GDM1 (cell line): ENCODE measurements around the gene B3GNT8.
"Not testable (repeated sequence)": the region's sequence is repeated elsewhere in the genome, so short reads cannot be mapped to it uniquely, and the experiment has no call there.

Experiments
- DNase-seq: peaks from one replicate; lab custom pipeline; 2025; lab: John Stamatoyannopoulos, UW

The B3GNT8 gene

DNA sequence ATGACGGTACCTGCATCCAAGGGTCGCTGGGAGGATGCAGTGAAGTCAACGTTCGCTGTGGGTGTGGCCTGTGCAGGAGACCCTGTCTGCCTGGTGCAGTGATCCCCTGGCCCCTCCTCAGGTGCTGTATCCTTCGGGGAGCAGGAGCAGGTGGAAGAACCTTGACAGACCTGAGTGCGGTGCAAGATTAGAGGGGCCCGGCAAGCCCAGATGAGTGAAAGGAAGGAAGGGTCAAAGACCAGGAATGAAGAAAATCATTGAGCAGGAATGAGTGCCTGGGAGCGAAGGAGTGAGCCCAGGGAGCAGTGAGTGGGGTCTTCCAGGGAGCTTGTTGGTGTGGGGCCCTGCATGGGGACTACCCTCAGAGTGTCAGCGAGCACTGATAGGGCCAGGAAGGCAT is 12.7 kb downstream of the B3GNT8 start:
- no peak for DNase-seq

DNA sequence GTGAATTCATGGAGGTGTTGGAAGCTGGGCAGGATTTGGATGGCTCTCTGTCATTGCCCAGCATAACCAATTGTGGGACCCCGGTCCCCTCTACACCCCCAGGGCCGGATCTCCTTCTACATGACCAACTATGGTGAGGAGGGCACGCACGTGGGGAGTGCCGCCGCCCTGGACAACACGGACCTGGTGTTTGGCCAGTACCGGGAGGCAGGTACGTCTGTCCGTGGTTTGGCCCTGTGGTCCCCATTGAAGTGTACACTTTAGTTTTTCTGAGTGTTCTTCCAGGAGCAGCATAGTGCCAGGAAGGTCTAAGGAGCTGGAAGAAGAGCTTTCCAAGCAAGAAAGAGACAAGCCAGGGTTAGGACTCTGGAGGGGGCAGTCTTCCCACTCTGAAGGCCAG is 13.2 kb downstream of the B3GNT8 start:
- DNase-seq: no peak

DNA sequence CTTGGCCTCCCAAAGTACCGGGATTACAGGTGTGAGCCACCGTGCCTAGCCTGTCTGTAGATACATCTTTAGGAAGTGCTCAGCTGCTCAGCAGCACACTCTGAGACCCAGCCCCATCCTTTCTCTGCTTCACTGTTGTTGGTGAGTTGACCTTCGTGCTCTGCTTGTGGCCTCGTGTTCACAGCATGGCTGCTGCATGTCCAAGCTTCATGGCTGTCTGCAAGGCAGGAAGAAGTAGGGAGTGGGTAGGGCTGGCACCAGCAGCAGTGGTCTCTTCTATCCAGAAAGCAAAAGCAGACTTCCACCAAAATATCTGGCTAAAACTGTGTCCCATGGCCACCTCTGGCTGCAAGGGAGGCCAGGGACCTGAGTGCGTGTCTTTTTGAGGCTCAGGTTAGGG is 14.2 kb downstream of the B3GNT8 start:
- no peak for DNase-seq

DNA sequence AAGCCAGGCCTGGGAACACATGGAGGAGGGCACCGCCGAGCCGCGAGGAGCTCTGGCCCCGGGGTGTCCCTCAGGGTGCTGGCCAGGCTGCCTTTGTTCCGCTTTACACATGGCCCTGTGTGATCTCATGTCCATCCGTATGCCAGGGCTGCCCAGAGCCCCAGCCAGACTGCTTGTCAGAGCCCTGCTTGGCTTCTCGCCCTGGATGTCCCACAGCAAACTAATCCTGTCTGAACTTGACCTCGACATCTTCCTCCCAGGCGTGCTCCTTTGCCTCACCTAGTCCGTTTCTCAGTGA is 15.3 kb downstream of the B3GNT8 start:
- DNase-seq: no peak

DNA sequence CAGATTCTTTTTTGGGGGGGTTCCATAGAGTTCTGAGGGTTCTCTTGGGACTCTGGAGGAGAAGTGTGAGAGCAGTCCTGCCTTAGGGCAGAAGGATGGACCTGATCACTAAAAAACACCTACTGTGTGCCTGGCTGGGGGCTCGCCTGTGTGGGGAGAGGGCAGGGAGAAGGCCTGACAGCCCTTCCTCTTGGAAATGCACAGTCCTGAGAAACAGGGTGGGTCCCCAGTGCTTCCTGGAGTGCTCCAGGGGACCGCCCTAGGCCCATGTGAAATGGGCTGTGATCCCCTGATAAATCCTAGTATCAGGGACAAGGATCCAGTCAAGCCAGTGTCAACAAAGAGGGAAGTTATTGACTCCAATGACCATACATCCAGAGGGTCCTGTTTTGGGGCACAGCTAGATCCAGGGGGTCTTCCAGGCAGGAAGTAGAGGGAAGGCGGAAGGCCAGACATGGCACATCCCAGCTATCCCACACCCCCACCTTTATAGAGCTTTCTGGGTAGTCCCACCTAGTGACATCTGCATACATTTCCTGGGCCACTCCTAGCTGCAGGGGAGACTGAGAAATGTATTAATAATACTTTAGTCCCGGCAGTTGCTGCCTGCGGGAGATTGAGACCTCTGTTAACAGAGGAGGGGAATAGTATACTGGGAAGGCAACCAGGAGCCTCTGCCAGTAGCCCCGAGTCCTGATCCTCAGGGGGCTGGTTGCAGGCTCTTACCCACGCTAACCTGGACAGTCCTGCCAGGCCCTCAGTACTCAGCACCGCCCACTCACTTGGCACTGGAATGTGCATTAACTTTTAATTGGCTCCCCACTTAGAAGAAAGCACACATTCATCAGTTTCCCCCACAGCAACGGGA is 15.8 kb downstream of the B3GNT8 start:
- no peak for DNase-seq

DNA sequence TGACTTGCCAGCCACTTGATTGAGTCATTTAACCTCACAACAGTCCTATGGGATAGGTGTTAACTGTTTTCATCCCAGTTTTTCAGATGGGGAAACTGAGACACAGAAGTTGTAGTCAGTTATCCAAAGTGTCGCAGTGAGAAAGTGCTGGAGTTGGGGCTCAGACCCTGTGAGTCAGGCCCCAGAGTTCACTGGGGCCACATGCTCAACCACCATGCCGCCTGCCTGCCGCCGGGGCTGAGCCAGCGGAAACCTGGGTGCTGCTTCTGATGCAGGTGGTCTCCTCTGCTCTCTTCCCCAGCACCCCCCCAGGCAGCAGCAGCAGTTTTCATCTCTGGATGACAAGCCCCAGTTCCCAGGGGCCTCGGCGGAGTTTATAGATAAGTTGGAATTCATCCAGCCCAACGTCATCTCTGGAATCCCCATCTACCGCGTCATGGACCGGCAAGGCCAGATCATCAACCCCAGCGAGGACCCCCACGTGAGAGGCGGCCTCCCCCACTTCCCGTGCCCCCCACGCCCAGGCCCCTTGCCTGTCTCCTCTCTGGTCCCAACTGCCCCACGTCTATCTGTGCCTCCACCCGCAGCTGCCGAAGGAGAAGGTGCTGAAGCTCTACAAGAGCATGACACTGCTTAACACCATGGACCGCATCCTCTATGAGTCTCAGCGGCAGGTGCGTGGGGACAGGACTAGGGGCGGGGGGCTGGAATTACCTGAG is 16.7 kb downstream of the B3GNT8 start:
- no peak for DNase-seq

DNA sequence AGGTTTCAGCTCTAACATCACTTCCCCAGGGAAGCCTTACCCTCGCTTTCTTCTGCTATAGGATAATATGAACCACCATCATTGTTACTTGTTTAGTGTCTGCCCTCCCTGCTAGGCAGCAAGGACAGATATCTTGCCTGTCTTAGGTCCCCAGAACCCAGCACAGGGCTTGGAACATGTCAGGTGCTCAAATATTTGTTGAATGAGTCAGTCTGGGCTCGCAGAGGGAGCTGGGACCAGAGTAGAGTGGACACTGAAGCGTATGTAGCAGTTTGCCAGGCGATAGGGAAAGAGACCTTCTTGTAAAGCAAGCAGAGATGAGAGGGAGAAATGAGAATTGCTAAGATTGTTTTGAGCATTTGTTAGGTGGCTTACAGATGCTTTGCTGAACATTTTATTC is 17.9 kb downstream of the B3GNT8 start:
- no peak for DNase-seq

DNA sequence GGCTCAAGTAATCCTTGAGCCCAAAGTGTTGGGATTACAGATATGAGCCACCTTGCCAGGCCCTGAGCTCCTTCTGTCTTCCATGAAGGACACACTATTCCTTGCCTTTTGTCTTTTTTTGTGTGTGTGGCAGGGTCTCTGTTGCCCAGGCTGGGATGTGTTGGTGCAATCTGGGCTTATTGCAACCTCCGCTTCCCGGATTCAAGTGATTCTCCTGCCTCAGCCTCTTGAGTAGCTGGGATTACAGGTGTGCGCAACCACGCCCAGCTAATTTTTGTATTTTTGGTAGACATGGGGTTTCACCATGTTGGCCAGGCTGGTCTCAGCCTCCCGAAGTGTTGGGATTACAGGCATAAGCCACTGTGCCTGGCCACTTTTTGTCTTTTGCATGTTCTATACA is 18.3 kb downstream of the B3GNT8 start:
- DNase-seq: not testable (repeated sequence)

DNA sequence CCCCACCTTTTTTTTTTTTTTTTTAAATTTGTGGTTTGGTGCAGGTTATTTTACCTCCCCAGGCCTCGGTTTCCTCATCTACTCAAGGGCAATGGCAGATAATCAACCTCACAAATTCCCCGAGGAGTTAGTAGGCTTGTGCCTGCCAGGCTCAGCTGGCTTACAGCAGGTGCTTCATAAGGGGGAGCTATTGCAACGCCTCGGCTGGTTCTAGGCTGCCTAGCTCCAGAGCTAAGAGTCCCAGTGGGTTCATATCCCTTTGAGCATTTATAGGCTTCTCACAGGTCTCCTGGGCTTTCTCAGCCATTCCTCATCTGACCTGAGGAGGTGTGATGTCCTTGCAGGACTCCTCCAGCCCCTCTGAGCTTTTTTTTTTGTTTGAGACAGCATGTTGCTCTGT is 18.9 kb downstream of the B3GNT8 start:
- no peak for DNase-seq

DNA sequence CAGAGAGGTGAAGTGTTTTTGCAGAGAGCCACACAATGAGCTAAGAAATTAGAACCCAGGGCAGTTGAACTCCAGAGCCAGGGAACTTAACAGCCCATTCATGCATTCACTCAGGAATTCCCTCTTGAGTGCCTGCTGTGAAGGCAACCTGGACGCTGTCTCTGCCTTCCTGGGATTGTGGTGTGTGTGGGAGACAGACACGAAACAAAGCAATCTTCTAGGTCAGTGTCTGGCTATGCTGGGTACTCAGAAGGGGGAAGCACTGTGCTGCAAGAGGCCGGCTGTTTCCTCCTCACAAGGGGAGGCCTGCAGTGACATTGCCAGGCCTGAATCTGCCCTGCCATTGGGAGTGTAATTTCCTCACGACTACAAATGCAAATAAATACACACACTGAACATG is 19.9 kb downstream of the B3GNT8 start:
- peak; percentile 50 for DNase-seq

DNA sequence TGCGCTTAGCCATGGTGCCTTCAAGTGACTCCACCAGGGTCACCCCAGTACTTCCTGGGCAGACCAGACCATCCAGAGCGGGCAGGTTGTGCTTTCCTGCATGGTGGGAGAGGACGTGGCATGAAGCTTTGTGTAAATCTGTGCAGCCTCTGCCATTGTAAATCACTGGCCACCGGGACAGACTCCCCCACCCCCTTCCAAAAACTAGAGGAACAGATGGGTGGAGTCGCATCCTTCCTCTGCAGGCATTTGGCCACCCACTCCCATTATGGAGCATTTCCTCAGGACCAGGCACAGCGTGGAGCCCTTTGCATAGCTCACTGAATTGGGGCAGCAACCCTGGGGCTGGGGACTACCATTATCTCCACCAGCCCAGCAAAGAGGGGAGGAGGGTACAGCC is 21.4 kb downstream of the B3GNT8 start:
- DNase-seq: no peak

DNA sequence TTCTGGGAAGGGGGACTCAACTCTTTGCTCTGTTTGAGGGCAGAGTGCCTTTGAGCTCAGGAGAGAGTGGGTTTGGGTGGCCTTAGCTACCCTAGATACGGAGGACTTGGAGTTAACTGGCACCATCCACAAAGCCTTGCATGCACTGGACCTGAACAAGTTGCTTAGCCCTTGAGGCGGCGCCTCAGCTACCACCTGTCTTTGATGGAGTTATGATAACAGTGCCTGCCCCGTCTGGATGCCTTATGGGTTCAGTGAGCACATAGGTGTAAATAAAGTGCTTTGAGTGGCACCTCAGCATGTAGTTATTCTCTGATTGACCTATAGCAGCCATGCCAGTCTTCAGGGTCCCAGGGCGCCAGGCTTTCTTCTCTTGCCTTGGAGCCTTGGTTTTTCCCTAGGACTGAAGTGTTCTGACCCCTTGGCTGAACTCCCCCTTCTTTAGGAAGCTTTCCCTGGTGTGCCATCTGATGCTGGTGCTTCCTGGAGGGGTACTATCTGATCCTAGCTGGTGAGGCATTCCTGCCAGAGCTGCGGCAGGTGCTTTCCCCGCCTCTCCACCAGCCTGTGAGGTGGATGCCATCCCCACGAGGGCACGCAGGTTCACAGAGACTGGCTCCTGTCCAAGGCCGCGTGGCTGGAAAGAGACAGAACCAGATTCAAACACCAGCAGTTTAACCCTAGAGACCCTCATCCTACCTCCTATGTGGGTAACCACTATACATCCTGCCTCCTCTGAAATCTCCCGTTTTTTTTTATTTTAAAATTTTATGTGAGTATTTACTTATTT is 23.8 kb downstream of the B3GNT8 start:
- DNase-seq: no peak

DNA sequence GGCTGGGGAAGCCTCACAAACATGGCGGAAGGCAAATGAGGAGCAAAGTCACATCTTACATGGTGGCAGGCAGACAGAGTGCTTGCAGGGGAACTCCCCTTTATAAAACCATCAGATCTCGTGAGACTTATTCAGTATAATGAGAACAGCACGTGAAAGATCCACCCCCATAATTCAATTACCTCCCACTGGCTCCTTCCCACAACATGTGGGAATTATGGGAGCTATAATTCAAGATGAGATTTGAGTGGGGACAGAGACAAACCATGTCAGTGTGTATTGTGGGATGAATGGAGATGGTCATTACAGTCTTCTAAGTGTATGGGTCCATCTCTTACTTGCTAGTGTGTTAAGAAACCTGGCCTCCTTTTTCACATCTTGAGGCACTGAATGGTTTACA is 25.2 kb downstream of the B3GNT8 start:
- DNase-seq: no peak

DNA sequence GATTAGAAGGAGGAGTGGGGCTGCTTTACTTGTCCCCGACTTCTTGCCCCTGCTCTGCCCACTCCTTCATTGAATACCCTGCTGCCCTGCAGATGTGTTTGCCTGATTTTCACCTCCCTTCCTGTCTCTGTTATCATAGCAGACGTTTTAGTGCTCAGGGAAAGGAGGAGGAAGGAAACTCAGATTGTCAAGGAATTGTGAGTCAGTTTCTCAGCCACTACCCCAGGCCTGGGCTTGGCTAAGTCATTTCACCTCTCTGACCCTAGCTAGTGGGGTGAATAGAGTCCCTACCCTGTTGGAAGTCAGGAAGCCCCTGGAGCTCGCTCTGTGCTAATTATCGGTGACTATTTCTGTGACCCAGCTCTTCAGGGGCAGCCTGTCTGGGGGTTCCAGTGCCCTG is 25.7 kb downstream of the B3GNT8 start:
- DNase-seq: no peak

DNA sequence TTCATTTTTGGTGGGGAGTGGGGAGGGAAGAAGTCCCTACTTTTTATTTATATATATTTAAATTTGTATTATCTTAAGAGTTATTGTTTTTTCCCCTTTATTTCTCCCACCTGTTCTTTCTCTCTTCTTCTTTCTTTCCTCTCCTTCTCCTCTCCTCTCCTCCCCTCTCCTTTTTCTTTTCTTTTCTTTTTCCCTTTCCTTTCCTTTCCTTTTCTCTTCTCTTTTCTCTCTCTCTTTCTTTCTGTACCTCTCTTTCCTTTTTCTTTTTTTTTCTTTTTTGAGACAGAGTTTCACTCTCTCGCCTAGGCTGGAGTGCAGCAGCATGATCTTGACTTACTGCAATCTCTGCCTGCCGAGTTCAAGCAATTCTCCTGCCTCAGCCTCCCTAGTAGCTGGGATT is 27.6 kb downstream of the B3GNT8 start:
- no peak for DNase-seq

DNA sequence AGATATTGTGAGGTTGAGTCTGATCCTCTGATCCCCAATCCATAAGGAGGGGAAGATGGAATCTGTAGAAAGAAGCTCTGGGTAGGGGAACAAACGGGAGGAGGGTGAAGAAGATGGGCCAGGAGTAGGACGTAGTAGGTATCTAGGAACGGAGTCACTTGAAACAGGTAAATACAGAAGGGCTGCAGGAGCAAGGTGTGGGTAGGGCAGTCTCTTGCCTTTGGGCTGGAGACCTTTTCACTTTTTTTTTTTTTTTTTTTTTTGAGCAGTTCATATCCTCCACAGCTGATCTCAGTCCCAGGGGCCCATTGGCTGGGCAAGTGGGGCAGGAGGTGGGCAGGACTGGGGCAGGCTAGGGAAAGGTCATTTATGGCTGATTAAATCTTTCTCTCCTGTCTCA is 28.1 kb downstream of the B3GNT8 start:
- no peak for DNase-seq

DNA sequence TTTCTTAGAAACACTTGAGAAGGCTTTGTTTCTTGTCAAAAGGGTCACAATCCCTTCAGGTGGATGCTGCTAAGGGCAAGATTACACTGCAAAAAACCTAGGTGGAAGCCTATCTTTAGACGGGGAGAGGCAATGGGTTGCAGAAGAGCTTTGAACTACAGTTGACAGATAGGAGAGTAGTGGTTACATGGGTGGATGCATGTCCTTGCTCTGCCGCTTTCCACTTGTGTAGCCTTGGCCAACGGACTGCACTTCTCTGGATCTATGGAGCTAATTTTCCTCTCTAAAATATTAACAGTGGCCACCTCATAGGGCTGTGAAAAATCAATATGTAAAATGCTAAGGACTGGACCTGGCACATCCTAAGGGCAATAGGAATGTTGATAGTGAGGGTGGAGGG is 28.6 kb downstream of the B3GNT8 start:
- no peak for DNase-seq

DNA sequence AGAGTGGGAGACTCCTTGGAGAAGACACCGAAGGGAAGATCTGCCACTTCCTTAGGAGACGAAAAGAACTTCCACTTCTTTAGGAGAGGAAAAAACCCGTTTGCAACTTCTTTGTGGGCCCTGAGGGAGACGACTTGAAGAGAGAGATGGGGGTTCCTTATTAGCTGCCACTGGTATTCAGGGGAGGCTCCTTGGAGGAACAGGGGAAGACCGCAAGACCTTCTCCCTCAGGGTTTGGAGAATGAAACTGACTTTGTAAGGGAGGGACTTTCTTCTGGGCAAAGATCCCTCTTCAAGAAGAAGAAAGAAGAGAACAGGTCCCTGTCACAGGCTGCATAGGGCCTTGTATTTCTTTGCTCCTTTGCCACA is 29.1 kb downstream of the B3GNT8 start:
- DNase-seq: no peak

DNA sequence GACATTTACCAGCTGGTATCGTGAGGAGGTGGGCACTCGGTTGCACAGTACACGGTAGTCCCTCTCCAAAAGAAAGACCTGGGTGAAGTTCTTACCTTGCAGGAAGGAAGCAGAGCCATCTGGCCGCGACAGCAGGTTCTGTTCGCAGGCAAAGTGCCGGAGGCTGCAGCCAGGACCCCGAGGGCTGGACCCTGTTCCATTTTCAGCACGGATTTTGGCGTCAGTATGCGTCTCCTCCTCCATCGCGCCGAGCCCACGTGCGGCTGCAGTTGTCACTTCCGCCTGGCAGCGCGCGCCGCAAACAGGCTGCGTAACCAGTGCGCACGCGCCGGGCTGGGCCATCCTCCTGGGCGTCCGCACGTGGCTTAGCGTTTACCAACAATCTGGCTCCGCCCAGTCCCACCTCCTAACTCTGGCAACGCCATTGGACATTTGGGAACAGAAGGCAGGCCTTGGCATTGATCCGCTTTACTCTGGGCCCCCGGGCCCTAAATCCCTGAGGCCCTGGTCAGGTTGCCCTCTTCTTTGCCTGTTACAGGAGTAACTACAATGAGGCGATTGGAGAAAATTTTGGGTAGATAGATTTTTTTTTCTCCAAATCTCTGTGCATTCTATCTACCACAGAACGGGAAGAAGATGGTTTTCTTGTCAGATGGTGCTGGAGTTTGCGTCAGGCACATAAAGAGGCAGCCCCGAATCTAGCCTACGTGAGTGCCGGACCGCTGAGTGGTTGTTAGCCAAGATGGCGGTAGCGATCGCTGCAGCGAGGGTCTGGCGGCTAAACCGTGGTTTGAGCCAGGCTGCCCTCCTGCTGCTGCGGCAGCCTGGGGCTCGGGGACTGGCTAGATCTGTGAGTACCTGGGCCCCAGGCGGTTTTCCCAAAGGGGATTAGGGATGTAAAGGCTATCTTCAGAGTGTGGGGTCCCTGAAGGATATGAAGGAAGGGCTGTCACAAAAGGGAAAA is 29.8 kb downstream of the B3GNT8 start, which contains the start of the genes BCKDHA and EXOSC5:
TSS of gene BCKDHA (plus strand) at position 733 of the 964 bp plus-strand sequence. CDS start at position 743, 10 bp downstream.
TSS of gene EXOSC5 (minus strand) at position 274 of the 964 bp plus-strand sequence. CDS start at position 243, 31 bp downstream.
- peak; percentile 99 for DNase-seq

DNA sequence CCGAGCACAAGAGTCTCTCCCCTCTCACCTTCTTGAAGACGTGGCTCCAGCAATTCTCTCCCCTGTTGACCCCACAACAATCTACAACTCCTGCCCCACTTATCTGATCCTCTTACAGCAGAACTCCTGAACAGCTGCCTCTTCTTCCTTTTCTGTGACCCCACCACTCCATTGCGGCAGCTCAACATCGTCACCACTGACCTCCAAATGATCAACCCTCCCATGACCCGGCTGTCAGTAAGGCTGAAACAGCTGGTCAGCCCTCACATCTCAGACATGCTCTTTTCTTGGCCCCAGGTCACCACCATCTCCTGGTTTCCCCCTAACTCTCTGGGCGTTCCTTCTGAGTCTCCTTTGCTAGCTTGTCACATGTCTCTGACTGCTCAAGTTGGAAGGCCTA is 31.8 kb downstream of the B3GNT8 start:
- DNase-seq: no peak

DNA sequence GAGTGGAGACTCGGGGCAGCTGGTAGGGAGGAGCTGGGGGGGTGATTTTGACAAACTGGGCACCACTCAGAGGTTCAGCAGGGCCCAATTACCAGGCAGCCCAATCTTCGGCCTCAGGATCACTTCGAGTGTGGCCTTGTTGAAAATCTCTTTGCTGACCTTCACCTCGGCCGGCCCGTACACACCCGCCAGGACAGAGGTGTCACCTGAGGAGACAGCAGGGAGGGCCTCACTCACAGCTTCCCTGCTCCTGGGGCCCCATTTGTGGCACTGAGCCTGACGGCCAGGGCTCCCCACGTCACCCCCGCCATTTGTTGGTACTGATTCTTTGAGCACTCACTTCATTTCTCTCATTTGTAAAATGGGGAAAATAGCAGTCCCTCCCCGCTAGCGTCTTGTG is 34.4 kb downstream of the B3GNT8 start:
- DNase-seq: no peak

DNA sequence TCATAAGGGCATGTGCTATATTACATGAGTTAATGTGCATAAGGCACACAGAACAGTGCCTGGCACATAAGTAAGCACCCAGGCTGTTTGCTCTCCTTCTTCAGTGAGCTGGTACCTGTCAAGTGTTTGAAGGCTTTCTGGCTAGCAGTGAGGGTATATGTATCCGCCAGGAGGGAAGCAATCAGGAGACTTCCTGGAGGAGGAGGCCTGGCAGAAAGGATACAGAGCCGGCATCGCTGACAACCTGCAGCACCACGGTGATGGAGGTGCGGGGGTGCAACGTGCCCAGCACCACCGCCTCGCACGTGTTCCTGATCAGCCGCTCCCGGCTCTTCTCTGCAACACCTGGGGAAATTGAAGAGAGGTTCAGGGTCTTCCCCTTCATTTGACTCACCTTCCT is 35.6 kb downstream of the B3GNT8 start:
- no peak for DNase-seq
